Activated CD4-positive, alpha-beta memory T cell treated with anti-CD3 and anti-CD28 coated beads, Interleukin-2, amount 10 ng/mL, durations not matched to agents 7 days and 5 days (primary cell): ENCODE data around the gene C15orf39. TPM values are rescaled to one million over a fixed set of nuclear protein-coding genes. Genes with fewer than 3 reads are reported as not detected.

Experiments used
- CTCF ChIA-PET: fragments of 350-600 bp; sonication (Branson Sonifier 250); formaldehyde crosslinking; loops from one replicate; lab custom pipeline; 2021; ENCODE audit warnings: antibody characterized with exemption, inconsistent platforms; lab: Charles Lee
- POLR2A ChIA-PET: fragments of 350-600 bp; sonication (Branson Sonifier 250); formaldehyde crosslinking; loops from one replicate; lab custom pipeline; 2021; ENCODE audit warnings: antibody characterized with exemption; lab: Charles Lee
- DNase-seq: peaks from one replicate; pipeline ENCODE4 v3.0.0-alpha.2; 2020
- H3K27ac Mint-ChIP-seq: one replicate; pipeline ENCODE4 v1.8.0; 2021; ENCODE audit warnings: mild to moderate bottlenecking, mixed read lengths
- H3K27me3 Mint-ChIP-seq: one replicate; pipeline ENCODE4 v1.8.0; 2021; ENCODE audit warnings: mixed read lengths
- H3K36me3 Mint-ChIP-seq: one replicate; pipeline ENCODE4 v1.8.0; 2021; ENCODE audit warnings: low read depth, mixed read lengths
- H3K4me1 Mint-ChIP-seq: one replicate; pipeline ENCODE4 v1.8.0; 2021; ENCODE audit warnings: mixed read lengths
- H3K4me3 Mint-ChIP-seq: one replicate; pipeline ENCODE4 v1.8.0; 2021; ENCODE audit warnings: mild to moderate bottlenecking, mixed read lengths
- H3K9me3 Mint-ChIP-seq: one replicate; pipeline ENCODE4 v1.8.0; 2021; ENCODE audit warnings: mixed read lengths
- total RNA-seq, 2 experiments: library from RNA; stranded (reverse); gene quantifications; one replicate each; pipeline ENCODE4 v1.2.3, GENCODE V29; 2021

C15orf39 gene
- total RNA-seq, 2 experiments from 2014 or later, result 65.0 to 69.2 TPM

GRCh38 chr15:75202251-75203016 lies 752 bp downstream of the C15orf39 start:
- peaks cover 62% of the 10 kb centered on the region for H3K4me1 Mint-ChIP-seq
- peak; percentile 90 for DNase-seq
- no peaks in the 10 kb centered on the region for H3K9me3 Mint-ChIP-seq
- ChIA-PET CTCF (interaction anchor here (0.9 to 3.0 kb wide), 17 partner anchors 23 to 207 kb away, joined by 3 to 53 read pairs (median 7); partner anchors contain the start of genes MAN2C1, PPCDC and SCAMP5), POLR2A (interaction anchor here (0.8 to 4.5 kb wide), 26 partner anchors 34 to 640 kb away, joined by 3 to 50 read pairs (median 6); partner anchors contain the start of genes PPCDC, SIN3A and UBE2Q2)
- no peaks in the 10 kb centered on the region for H3K27me3 Mint-ChIP-seq
- H3K36me3 Mint-ChIP-seq, result peaks cover 37% of the 10 kb centered on the region
- peak overlapping the region; percentile 90 for H3K27ac Mint-ChIP-seq
- peak overlapping the region; percentile 92 for H3K4me3 Mint-ChIP-seq

- Mint-ChIP-seq H3K36me3 (peaks cover 44% of the 10 kb centered on the region), H3K4me3 (peak overlapping the region; percentile 92), H3K9me3 (no peaks in the 10 kb centered on the region), H3K27ac (peak overlapping the region; percentile 90), H3K4me1 (peaks cover 60% of the 10 kb centered on the region), H3K27me3 (no peaks in the 10 kb centered on the region)
- DNase-seq, result no peak
- POLR2A ChIA-PET, result interaction anchor here (0.7 to 2.8 kb wide), 13 partner anchors 11 to 179 kb away, joined by 3 to 47 read pairs (median 6); partner anchors contain the start of gene PPCDC
- CTCF ChIA-PET, result interaction anchor here (0.8 to 3.0 kb wide), 16 partner anchors 11 to 246 kb away, joined by 3 to 53 read pairs (median 5); partner anchors contain the start of genes PPCDC, RPP25 and SCAMP5
Observed at GRCh38 chr15:75203017-75203907, 1.6 kb downstream of the C15orf39 start.

- peak; percentile 32 for DNase-seq
- H3K36me3 Mint-ChIP-seq, result peaks cover 51% of the 10 kb centered on the region
- peak overlapping the region; percentile 90 for H3K27ac Mint-ChIP-seq
Observed at GRCh38 chr15:75203908-75204263, 2.2 kb downstream of the C15orf39 start.

GRCh38 chr15:75204340-75205063 lies 2.8 kb downstream of the C15orf39 start:
- ChIA-PET POLR2A (interaction anchor here (0.7 to 2.8 kb wide), 12 partner anchors 10 to 180 kb away, joined by 3 to 47 read pairs (median 6); partner anchors contain the start of gene PPCDC), CTCF (interaction anchor here (0.8 to 3.0 kb wide), 17 partner anchors 10 to 247 kb away, joined by 3 to 53 read pairs (median 5); partner anchors contain the start of genes PPCDC and RPP25)
- Mint-ChIP-seq H3K36me3 (peaks cover 57% of the 10 kb centered on the region), H3K4me3 (peak overlapping the region; percentile 92), H3K27ac (peak overlapping the region; percentile 90), H3K4me1 (peaks cover 56% of the 10 kb centered on the region), H3K27me3 (no peaks in the 10 kb centered on the region), H3K9me3 (no peaks in the 10 kb centered on the region)
- DNase-seq, result peak; percentile 91

More at GRCh38 chr15:75203908-75204263, 2.2 kb downstream of the C15orf39 start:
- CTCF ChIA-PET, result interaction anchor here (0.8 to 3.0 kb wide), 16 partner anchors 11 to 247 kb away, joined by 3 to 53 read pairs (median 5); partner anchors contain the start of genes PPCDC and RPP25
- Mint-ChIP-seq H3K4me3 (peak overlapping the region; percentile 92), H3K27me3 (no peaks in the 10 kb centered on the region), H3K9me3 (no peaks in the 10 kb centered on the region), H3K4me1 (peaks cover 56% of the 10 kb centered on the region)
- POLR2A ChIA-PET, result interaction anchor here (0.7 to 2.8 kb wide), 14 partner anchors 11 to 180 kb away, joined by 3 to 47 read pairs (median 6); partner anchors contain the start of gene PPCDC

GRCh38 chr15:75205064-75205395 lies 3.3 kb downstream of the C15orf39 start:
- H3K4me1 Mint-ChIP-seq, result peaks cover 54% of the 10 kb centered on the region
- ChIA-PET CTCF (interaction anchor here (1.0 to 3.0 kb wide), 13 partner anchors 16 to 248 kb away, joined by 3 to 53 read pairs (median 6); partner anchors contain the start of genes PPCDC and RPP25), POLR2A (interaction anchor here (1.2 to 2.8 kb wide), 5 partner anchors 34 to 181 kb away, joined by 3 to 47 read pairs (median 18); partner anchors contain the start of gene PPCDC)
- no peaks in the 10 kb centered on the region for H3K9me3 Mint-ChIP-seq
- no peaks in the 10 kb centered on the region for H3K27me3 Mint-ChIP-seq
- peak overlapping the region; percentile 90 for H3K27ac Mint-ChIP-seq
- H3K36me3 Mint-ChIP-seq, result peaks cover 62% of the 10 kb centered on the region
- H3K4me3 Mint-ChIP-seq, result peak overlapping the region; percentile 92
- no peak for DNase-seq

GRCh38 chr15:75206006-75206405 lies 4.3 kb downstream of the C15orf39 start:
- ChIA-PET CTCF (interaction anchor here (1.3 kb wide), 1 partner anchor 177 kb away, joined by 3 read pairs; no protein-coding TSS in a partner anchor), POLR2A (interaction anchor here (0.8 to 1.5 kb wide), 3 partner anchors 10 to 183 kb away, joined by 3 to 5 read pairs (median 5); partner anchors contain the start of gene PPCDC)
- Mint-ChIP-seq H3K4me3 (no peak overlapping the region), H3K36me3 (peaks cover 69% of the 10 kb centered on the region), H3K27ac (no peak overlapping the region), H3K27me3 (no peaks in the 10 kb centered on the region), H3K4me1 (peaks cover 51% of the 10 kb centered on the region), H3K9me3 (no peaks in the 10 kb centered on the region)
- no peak for DNase-seq

GRCh38 chr15:75206803-75207617 lies 5.3 kb downstream of the C15orf39 start:
- H3K36me3 Mint-ChIP-seq, result peaks cover 77% of the 10 kb centered on the region
- POLR2A ChIA-PET, result interaction anchor here (0.9 to 1.5 kb wide), 4 partner anchors 7 to 184 kb away, joined by 3 to 5 read pairs (median 4); partner anchors contain the start of gene PPCDC
- H3K4me3 Mint-ChIP-seq, result no peak overlapping the region
- H3K27ac Mint-ChIP-seq, result no peak overlapping the region
- peaks cover 50% of the 10 kb centered on the region for H3K4me1 Mint-ChIP-seq
- CTCF ChIA-PET, result interaction anchor here (1.3 kb wide), 1 partner anchor 178 kb away, joined by 3 read pairs; no protein-coding TSS in a partner anchor
- H3K9me3 Mint-ChIP-seq, result no peaks in the 10 kb centered on the region
- no peak for DNase-seq
- no peaks in the 10 kb centered on the region for H3K27me3 Mint-ChIP-seq

- Mint-ChIP-seq H3K4me3 (no peak overlapping the region), H3K27me3 (no peaks in the 10 kb centered on the region), H3K27ac (no peak overlapping the region), H3K4me1 (peaks cover 50% of the 10 kb centered on the region), H3K9me3 (no peaks in the 10 kb centered on the region), H3K36me3 (peaks cover 81% of the 10 kb centered on the region)
- ChIA-PET CTCF (no interaction called here), POLR2A (interaction anchor here (0.7 to 1.2 kb wide), 2 partner anchors 12 to 170 kb away, joined by 3 read pairs; no protein-coding TSS in a partner anchor)
- DNase-seq, result no peak
Observed at GRCh38 chr15:75207618-75208500, 6.2 kb downstream of the C15orf39 start.

- Mint-ChIP-seq H3K4me1 (peaks cover 48% of the 10 kb centered on the region), H3K9me3 (no peaks in the 10 kb centered on the region), H3K36me3 (peaks cover 80% of the 10 kb centered on the region), H3K27me3 (no peaks in the 10 kb centered on the region), H3K4me3 (no peak overlapping the region), H3K27ac (no peak overlapping the region)
- DNase-seq, result no peak
- CTCF ChIA-PET, result interaction anchor here (0.9 to 1.2 kb wide), 2 partner anchors 166 to 179 kb away, joined by 4 to 5 read pairs; no protein-coding TSS in a partner anchor
- POLR2A ChIA-PET, result interaction anchor here (0.7 to 1.8 kb wide), 5 partner anchors 9 to 185 kb away, joined by 3 to 8 read pairs (median 3); partner anchors contain the start of gene PPCDC
Observed at GRCh38 chr15:75208501-75209288, 7.0 kb downstream of the C15orf39 start.
